HG02798 (cell line): ENCODE data around the gene PDE9A.
"Not testable (repeated sequence)": the region's sequence is repeated elsewhere in the genome, so short reads cannot be mapped to it uniquely, and the experiment has no call there.

ENCODE experiments used
- ATAC-seq: cut with Tn5 transposase; IDR thresholded peaks from one replicate; pipeline ENCODE4 v1.9.1; 2021; ENCODE audit warnings: mild to moderate bottlenecking; ENCODE audit not compliant: unreplicated experiment, poor library complexity

PDE9A gene

DNA sequence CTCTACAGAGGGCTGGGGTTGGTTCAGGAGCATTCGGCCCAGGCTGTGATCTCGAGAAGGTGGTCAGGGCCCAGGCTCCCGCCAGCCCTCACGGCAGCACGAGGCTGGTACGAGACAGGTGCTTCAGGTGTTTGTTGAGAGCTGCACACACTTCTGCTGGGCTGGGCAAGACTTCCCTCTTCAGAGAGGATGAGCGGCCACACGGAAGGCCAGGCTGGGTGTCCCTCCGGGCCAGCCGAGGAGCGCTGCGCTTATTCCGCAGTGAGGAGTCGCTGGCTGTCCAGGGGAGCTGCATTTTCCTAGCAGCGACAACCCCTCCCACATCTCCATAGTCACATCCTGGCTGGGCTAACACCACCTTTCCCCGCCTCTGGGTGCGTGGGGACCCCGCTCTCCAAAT lies 50.5 kb downstream of the PDE9A start:
- no peak for ATAC-seq

DNA sequence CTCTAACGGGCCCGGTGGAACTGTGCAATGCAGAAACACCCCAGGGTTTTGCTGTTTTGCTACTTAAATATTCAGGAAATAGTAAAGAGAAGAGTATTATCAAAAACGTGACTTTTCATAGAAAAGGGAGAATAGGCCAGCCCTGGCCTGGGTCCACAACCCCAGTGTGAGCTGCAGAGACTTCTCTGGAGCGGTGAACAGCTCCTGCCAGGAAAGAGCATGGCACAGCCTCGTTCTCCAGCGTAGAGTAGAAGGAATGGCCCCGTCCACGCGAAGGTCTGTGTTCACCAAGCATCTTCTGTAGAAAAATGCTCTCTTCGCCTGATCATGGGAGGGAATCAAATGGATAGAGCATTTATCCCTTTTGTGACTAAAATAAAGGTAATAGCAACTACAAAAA lies 51.4 kb downstream of the PDE9A start:
- ATAC-seq = no peak

DNA sequence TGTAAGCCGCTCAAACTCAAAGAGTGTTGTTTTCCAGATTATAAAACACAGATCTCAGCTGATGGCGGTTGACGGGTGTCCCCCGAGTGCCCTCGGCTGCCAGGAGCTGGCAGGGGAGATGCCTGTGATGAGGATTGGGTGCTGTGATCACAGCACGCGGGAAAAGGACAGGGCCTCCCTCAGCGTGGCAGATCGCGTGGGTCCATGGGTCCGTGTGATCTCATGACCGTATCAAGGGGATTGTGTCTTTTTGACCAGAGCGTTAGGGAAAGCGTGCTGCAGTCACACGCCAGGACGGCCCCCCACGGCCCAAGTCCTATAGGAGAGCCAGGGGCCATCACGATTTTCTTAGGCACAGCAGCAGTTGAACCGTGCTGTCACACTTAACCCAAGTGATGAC lies 51.9 kb downstream of the PDE9A start:
- no peak for ATAC-seq

DNA sequence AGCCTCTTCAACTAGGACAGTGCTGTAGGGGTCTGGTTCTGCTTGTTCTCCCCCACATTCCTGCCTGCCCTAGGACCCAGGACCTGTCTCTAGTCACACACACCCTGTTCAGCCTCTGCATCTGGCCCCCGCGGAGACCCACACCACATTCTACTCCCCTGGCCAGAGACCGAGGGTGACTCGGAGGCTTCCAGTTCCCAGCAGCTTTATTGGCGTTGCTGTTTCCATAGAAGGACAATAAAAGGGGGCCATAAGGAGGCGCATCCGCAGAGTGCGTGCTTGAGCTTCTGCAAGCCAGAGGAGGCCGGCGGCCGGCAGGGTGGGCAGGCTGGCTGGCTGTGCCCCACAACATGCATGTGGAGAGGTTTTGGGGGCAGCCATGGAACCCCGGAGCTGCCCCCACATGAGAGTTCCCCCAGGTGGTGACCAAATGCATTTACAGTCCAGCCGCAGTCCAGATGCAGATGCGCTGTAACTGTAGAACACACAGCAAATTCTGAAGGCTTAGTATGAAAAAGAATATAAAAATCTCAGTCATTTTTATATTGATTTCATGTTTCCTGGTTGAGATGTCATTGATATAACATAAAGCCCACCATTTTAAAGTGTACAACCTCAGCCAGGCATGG lies 52.4 kb downstream of the PDE9A start:
- no peak for ATAC-seq

DNA sequence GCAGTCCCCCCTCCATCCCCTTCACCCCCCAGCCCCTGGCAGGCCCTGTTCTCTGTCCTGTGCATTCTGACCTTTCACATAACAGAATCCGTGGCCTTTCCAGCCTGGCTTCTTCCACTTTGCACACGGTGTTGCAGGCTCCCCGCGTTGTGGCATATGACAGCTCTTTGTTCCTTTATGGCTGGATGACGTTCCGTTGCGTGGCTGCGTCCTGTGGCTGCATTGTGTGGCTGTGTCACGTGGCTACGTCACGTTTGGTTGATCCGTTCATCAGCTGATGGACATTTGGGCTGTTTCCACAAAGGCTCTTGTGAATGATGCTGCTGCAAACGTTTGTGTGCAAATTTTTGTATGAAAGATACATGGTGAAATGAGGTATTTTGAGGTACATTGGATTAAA lies 53.3 kb downstream of the PDE9A start:
- no peak for ATAC-seq

DNA sequence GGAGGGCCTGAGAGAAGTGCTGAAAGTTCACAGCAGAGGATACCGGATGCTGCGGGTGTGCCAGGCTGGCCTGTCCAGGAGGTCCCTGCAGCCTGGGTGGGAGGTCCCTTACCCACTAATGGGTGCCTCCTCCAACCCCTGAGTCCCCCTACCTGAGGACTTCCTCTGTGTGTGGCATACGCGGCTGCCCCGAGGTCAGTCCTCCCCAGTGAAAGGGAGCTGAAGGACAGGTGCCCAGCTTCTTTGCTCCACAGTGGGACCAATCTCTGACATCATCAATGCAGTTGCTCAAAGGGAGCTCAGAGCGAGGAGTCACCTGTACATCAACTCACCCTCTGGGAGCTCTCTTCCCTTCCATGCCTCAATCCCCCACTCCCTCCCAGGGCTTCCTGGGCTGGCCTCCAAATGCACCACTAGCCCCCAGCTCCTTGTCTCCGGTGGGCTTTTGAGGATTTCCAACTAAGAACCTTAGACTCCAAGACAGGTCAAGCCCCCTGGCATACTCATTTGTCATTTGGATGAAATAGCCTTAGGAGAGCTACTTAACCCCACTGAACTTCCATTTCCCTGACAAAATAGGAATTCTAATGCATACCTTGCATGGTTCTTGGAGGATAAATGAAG lies 53.9 kb downstream of the PDE9A start:
- no peak for ATAC-seq

DNA sequence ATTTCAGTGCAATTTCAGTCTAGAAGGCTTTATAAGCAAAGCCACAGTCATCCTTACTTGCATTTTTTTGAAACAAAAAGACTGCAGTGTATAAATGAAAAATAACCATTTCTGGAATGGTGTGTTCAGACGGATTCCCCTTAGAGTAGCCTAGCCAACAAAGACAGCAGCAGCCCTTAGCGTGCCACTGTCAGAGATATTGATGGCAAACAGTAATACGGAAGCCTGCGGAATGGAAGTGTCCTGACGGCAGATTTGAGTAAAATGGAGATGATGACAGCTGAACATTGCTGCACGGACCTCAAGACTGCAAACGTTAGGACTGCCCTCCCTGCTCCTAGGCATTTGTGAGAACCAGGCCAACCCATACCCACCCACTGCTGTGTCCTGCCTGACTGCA lies 54.7 kb downstream of the PDE9A start:
- no peak for ATAC-seq

DNA sequence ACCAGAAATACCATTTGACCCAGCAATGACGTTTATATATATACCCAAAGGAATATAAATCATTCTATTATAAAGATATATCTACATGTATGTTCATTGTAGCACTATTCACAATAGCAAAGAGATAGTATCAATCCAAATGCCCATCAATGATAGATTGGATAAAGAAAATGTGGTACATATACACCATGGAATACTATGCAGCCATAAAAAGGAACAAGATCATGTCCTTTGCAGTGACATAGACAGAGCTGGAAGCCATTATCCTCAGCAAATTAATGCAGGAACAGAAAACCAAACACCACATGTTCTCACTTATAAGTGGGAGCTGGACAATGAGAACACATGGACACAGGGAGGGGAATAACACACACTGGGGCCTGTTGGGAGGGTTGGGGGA lies 55.5 kb downstream of the PDE9A start:
- ATAC-seq = not testable (repeated sequence)

DNA sequence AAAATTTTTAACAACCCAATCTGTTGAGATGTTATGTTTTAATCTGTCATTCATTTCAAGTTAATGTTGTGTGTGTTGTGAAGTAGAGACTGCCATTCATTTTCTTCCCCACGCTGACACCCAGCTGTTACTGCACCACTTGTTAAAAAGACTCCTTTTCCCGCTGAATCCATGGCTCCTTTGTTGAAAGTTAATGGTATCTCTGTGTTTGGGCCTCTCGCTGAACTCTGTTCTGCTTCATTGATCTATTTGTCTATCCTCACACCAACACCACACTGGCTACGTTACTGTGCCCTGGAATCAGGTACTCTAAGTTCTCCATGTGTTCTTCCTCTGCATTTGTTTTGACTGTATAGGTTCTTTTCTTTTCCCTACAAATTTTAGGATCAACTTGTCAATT lies 58.2 kb downstream of the PDE9A start:
- ATAC-seq = no peak

DNA sequence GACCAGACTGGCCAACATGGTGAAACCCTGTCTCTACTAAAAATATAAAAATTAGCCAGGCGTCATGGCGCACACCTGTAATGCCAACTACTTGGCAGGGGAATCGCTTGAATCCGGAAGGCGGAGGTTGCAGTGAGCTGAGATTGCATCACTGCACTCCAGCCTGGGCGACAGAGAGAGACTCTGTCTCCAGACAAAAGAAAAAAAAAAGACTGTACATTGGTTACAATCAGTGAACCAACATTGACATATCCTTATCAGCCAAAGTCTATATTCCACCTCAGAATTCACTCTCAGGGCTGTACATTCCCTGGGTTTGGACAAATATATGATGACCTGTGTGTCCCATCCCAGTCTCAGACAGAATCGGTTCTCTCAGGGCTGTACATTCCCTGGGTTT lies 62.0 kb downstream of the PDE9A start:
- not testable (repeated sequence) for ATAC-seq

DNA sequence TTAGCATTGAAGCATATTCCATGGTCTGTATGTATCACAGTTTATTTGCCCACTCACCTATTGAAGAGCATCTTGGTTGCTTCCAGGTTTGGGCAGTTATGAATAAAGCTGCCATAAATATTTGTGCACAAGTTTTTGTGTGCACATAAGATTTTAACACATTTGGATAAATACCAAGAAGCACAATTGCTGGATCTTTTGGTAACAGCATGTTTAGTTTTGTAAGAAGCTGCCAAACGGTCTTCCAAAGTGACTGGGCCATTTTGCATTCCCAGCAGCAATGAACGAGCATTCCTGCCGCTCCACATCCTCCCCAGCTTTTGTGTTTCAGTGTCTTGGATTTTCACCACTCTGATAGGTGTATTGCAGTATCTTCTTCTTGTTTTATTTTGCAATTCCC lies 62.7 kb downstream of the PDE9A start:
- no peak for ATAC-seq

DNA sequence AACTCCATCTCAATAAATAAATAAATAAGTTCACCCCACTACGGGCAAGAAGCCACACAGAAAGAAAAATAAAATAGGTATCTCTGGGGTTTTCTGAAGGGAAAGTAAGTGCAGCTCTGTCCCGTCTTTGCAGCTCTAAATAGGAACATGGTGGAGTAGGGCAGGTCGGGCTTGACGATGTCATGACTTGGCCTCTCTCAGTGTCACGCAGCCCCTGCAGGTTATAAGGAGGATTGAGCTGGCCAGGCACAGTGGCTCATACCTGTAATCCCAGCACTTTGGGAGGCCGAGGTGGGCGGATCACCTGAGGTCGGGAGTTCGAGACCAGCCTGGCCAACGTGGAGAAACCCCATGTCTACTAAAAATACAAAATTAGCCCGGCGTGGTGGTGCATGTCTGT lies 67.1 kb downstream of the PDE9A start:
- not testable (repeated sequence) for ATAC-seq

DNA sequence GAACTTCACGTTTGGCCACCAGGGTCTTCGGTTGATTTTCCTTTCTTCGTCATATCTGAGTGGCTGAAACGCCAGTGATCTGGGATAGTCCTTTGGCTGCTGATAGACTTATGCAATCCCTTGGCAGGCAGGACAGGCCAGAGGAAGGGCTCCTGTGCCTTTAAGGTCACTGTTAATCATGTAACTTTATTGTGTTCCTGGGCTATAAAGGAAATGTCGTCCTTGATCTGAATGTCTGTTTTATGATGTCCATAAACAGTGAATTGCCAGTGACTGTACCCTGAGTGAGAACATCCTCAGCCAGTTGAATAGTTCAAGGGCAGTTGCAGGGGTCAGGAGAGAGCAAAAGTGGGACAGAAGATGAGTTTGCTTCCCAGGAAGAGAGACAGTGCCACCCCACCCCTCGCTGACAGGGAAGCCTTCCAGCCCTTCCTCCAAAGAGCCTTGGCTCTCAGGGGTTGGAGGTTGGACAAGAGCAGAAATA lies 68.0 kb downstream of the PDE9A start:
- ATAC-seq = no peak

DNA sequence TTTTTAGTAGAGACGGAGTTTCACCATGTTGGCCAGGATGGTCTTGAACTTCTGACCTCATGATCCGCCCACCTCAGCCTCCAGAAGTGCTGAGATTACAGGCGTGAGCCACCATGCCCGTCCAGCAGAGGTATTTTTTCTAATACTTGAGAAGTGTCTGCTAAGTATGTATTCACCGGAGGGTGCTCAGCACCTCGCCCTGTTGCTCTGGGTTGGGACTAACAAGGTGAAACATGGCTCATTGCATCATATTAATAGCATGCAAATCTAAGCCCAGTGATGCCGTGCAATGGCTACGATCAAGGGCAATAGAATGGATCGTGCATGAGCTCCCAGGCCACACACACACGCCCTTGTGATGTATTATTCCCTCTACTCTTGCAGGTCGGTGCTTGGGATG lies 68.7 kb downstream of the PDE9A start:
- ATAC-seq = no peak

DNA sequence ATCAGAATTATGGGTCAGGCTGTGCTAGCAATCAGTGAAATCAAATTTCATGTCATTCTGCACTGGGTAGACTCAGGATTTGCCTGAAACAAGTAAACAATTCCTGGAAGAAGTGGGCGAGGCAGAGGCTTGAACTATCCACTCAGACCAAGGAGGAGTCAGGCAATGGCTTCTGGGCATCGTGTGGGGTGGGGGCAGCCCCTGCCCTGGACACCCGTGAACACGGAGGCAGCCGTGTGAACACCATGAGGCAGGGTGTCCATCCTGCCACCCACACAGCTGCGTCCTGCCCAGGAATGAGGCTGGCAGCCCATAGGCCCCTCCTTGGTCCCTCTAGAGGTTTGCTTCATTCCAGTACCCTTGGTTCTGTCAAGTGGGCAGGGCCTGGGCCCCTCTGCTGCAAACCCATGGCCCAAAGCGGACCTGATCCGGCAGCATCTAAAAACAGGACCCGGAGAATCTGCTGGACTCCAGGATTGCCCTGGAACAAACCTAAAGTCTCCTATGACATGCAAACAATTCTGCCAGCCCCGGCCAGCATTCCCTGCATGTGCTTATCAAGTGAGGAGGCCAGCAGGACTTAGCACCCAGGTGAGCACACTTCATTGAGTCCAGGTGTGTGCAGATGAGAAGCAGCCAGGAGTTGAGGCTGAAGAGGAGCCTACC lies 69.5 kb downstream of the PDE9A start:
- ATAC-seq = no peak

DNA sequence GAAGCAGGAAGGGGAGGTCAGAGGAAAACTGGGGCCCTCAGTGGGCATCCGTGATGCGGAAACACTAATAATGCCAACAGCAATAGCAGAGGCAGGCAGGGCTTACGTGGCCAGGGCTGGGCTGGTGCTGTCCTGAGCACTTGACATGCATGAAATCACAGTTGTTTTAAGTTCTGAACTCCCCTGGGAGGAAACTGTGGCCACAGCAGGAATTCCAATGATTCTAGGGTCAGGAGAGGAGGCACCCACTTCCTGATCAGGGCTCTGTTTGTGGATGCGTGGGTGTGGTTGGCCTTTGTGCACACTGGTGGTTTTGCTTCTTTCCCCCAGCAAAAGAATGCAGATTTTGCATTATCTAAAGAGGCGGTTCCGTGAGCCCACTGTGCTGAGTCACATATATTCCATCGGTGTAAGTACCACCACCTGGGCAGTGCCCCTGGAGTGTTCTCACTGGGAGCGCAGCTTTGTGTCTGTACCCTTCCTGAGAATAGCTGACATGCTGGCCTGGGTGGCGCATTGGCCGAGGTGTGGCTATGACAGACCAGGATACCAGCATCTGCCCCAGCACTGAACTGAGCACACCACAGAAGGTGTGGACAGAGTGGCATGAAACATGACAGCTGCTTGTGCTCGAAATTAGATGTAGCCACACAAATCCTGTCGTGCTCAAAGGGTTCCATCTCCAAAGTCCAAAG lies 71.0 kb downstream of the PDE9A start:
- ATAC-seq = no peak

DNA sequence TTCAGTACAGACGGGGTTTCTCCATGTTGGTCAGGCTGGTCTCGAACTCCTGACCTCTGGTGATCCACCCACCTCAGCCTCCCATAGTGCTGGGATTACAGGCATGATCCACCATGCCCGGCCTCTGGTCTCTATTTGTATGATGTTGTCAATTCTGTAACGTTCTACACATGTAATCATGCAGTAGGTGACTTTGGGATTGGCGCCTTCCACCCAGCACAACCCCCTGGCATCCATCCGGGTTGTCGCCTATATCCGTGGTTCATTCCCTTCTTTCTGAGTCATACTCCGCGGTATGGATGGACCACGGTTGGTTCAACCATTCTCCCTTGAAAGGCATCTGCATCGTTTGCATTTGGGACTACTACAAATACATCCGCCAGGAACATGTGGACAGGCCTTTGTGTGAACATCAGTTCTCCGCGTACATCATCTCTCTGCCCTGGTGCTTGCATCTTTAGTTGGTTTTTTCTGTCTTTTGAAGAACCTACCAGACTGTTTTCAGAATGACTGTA lies 72.1 kb downstream of the PDE9A start:
- no peak for ATAC-seq

DNA sequence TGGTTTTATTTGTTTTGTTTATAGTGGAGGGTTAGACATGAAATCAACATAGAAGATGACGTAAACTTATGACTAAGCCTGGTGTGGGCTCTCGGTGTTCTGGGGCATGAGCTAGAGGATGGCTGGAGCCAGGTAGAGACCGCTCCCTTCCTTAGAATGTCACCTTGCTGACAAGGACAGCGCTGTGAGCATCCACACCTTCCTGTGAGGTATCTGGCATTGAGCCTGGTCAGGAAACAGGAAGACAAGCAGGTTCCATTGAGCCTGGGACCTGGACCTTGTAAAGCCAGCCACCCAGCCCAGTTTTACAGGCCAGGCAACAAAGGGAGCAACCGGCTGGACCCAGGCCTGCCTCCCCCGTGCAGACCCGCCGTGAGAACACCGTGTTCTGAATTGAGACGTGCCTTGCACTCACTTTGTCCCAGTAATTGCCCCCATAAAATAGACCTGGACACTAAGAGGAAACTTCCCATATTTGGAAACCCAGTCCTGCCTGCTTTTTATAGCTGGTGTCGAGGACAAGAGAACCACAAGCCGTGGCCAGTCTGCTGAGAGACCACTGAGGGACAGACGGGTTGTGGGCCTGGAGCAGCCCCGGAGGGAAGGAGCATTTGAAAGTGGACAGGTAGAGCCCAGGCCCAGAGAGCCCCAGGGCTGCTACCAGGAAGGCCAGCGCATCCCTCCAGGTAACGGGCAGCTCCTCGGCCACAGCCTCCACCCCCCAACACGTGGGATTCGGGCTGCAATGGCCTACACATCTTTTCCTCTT lies 78.0 kb downstream of the PDE9A start:
- no peak for ATAC-seq

DNA sequence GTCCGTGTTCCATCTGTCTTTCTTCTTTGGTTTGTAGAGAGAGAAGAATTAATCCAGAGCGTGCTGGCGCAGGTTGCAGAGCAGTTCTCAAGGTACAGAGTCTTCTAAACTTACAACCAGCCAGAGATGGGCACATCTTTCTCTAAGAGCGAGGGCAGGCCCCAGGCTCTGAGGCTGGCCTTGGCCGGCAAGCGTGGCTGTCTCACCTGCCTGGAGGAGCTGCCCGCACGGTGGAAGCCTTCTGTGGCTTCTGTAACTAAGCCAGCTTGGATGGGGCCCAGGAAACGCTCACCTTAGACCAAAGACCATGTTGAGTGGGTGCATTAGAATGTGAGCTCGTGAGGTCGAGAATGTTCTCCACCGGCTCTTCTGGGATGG lies 78.6 kb downstream of the PDE9A start:
- no peak for ATAC-seq

DNA sequence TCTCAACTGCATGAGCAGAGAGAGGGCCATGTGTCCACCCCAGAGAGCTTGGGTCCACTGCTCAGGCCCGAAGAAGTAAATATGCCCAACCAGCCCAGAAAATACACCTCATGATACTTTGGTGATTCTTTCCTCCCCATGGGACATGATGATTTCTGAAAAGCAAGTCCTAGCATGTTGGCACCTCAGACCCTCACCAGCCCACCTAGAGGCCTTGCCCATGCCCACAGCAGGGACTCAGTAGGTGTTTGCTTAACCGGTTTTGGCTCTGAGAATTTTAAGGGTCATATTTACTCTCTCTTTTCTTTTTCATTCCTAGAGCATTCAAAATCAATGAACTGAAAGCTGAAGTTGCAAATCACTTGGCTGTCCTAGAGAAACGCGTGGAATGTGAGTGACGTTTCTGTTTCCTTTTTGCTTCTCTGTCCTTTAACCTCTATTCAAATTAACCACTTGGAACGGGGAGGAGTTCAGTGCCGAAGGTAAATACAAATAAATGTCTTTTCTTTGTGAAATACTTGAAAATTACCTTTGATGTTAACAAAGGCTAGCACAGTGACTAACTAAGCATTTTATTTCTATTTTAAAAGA lies 79.7 kb downstream of the PDE9A start:
- no peak for ATAC-seq
